ENCODE results near the gene COMMD1. TPM values are rescaled to one million over a fixed set of nuclear protein-coding genes. Genes with fewer than 3 reads are reported as not detected.

Gene COMMD1
- 61.7 and 83.0 TPM in 2 replicates for total RNA-seq

GRCh38 chr2:61905372-61906185, at the start of gene COMMD1:
TSS of gene COMMD1 (plus strand) at chr2:61905674. CDS start at chr2:61905679, 5 bp downstream.

DNA sequence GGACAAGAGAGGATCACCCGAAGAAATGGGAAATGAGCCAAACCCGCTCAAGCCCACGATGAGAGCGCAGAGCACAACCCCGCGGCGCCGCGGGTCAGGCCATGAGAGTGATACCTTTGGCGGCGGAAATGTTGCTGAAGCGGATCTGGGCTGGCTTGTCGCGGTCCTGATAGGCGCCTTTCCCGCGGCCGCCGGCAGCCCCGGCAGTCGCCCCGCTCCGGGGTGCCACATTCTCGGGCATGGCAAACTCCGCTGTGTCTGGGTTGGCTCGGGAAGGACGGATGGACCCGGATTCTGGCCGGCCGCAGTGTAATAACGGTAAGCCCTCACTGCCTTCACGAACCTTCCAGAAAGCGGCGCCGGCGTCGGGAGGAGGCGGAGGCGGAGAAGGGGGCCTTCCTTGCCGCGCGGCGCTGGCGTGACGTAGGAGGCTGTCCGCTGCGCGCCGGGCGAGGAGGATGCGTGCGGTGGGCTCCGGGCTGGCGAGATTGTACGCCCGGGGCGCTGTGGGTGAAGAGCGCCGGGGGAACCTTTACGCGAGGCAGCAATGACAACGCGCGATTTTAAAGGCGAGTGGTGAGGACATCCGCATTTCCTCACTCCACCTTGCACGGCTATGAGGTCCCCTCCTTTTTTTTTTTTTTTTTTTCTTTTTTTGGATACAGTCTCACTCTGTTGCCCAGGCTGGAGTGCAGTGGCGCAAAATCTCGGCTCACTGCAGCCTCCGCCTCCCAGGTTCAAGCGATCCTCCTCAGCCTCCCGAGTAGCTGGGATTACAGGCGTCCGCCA, 17.0 kb upstream of the COMMD1 start, which contains the start of gene CCT4:
CCT4 (minus strand) TSS at position 390 of the 789 bp plus-strand sequence; CDS start at position 241, 149 bp downstream.

Other genes with a start within 250 kb of the COMMD1 start
- 1.2 and 1.6 TPM in 2 replicates for gene FAM161A, start 51.6 kb upstream of the COMMD1 start, total RNA-seq
- 209 and 226 TPM in 2 replicates for gene CCT4, start 17.0 kb upstream of the COMMD1 start, total RNA-seq

Data from myometrial cell (primary cell).